Lower leg skin (tissue), 4 donors: ENCODE results near the gene TRPC4AP. TPM values are rescaled to one million over a fixed set of nuclear protein-coding genes. Genes with fewer than 3 reads are reported as not detected.
"Not testable (repeated sequence)": the region's sequence is repeated elsewhere in the genome, so short reads cannot be mapped to it uniquely, and the experiment has no call there.

Experiments used
- DNase-seq, 2 donors: peaks; one replicate each; pipeline ENCODE4 v3.0.0-alpha.2; 2019; ENCODE audit warnings: low spot score in 2 of 2
- H3K4me3 ChIP-seq: fragments of 200-600 bp; sonication (generic); 2 replicates; pipeline ENCODE4 v1.5.1; 2017; ENCODE audit warnings: mild to moderate bottlenecking, low read depth; ENCODE audit not compliant: poor library complexity, severe bottlenecking
- POLR2A ChIP-seq, 2 donors: fragments of 450-650 bp; IDR thresholded peaks; one replicate each; pipeline ENCODE4 v1.6.1; 2016 to 2017; ENCODE audit warnings: antibody characterized with exemption in 2 of 2, mild to moderate bottlenecking in 1 of 2, moderate library complexity in 1 of 2
- WGBS, 2 donors: methylation state at CpG; one replicate each; pipeline ENCODE4 v1.1.5; 2018; 5-methylcytosine and 5-hydroxymethylcytosine counted together
- intact Hi-C: fragments of 100-400 bp; cut with DNase I; formaldehyde crosslinking; loops from one replicate; pipeline ENCODE4 v1.15.0; 2023; ENCODE audit warnings: low total_unique reads
- total RNA-seq, 4 donors: library from RNA; depleted of rRNA; stranded (reverse); fragments of >200 nt; gene quantifications; one replicate each; pipeline ENCODE4 v1.1.0, GENCODE V29; 2016
- TF ChIP-seq, protein P1 (sequence below), 3 donors: fragments of 450-650 bp; IDR thresholded peaks; one replicate each; pipeline ENCODE4 v1.5.1; 2016; ENCODE audit warnings: antibody characterized with exemption in 3 of 3, mild to moderate bottlenecking in 3 of 3, moderate library complexity in 2 of 3

Gene TRPC4AP
- total RNA-seq, 4 donors from 2014 or later = 40.3 to 64.5 (median 50.0) TPM

- TF ChIP-seq, protein P1, sequence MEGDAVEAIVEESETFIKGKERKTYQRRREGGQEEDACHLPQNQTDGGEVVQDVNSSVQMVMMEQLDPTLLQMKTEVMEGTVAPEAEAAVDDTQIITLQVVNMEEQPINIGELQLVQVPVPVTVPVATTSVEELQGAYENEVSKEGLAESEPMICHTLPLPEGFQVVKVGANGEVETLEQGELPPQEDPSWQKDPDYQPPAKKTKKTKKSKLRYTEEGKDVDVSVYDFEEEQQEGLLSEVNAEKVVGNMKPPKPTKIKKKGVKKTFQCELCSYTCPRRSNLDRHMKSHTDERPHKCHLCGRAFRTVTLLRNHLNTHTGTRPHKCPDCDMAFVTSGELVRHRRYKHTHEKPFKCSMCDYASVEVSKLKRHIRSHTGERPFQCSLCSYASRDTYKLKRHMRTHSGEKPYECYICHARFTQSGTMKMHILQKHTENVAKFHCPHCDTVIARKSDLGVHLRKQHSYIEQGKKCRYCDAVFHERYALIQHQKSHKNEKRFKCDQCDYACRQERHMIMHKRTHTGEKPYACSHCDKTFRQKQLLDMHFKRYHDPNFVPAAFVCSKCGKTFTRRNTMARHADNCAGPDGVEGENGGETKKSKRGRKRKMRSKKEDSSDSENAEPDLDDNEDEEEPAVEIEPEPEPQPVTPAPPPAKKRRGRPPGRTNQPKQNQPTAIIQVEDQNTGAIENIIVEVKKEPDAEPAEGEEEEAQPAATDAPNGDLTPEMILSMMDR (IDR thresholded peaks at IDR 0.05) = no peak
- no peak for TF ChIP-seq POLR2A (IDR thresholded peaks at IDR 0.05)
- DNase-seq = no peak
- H3K4me3 ChIP-seq = no peak overlapping the region
- WGBS, 2 donors = 92 to 95% methylated on average over 2 of the region's 2 CpGs
- intact Hi-C loops = loop anchor here (10.0 kb wide), 1 partner anchor 1094 kb away; no protein-coding TSS in a partner anchor
Measured at GRCh38 chr20:35059110-35059509, 33.5 kb downstream of the TRPC4AP start.

GRCh38 chr20:35055445-35056276 lies 36.9 kb downstream of the TRPC4AP start:
- no peak for DNase-seq
- intact Hi-C loops = loop anchor here (10.0 kb wide), 1 partner anchor 1091 kb away; no protein-coding TSS in a partner anchor
- H3K4me3 ChIP-seq = no peak overlapping the region
- 90 to 91% methylated on average over 9 of the region's 9 CpGs for WGBS, 2 donors
- no peak for TF ChIP-seq POLR2A (IDR thresholded peaks at IDR 0.05)
- TF ChIP-seq, protein P1 (IDR thresholded peaks at IDR 0.05) = no peak

DNA sequence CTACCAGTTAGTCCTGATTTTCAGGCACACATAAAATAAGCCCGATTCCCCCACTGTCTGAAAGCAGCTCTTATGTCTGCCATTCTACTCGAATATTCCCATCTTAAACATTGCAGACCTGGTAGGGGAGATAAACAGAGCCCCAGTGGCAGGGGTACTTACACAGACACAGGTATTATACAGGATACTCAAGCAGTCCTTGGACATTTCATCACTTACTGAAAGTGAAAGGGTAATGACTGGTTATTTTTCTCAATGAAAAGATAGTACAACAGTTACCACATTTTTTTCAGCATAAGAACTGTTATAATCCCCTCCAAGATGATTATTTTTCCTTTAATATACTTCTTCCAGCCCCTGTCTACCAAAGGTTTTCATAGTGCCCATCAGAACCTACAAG lies 37.8 kb downstream of the TRPC4AP start:
- WGBS, 2 donors = 93 to 94% methylated on average over 2 of the region's 2 CpGs
- intact Hi-C loops = loop anchor here (10.0 kb wide), 1 partner anchor 1090 kb away; no protein-coding TSS in a partner anchor

DNA sequence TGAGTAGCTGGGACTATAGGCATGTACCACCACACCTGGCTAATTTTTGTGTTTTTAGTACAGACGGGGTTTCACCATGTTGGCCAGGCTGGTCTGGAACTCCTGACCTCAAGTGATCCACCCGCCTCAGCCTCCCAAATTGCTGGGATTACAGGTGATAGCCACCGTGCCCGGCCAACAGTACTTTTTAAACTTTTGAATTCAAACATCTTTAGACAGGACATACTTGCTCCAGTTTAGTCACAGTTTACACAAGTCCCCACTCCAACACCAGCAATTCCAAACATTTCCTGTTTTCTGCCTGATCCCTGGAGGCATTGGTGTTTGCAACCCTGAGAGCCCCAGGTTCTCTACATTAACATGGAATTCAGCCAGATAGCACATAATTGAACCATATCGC lies 40.0 kb downstream of the TRPC4AP start:
- 93 to 96% methylated on average over 5 of the region's 5 CpGs for WGBS, 2 donors

More for the DNA sequence above, 37.8 kb downstream of the TRPC4AP start:
- no peak for DNase-seq
- H3K4me3 ChIP-seq = no peak overlapping the region
- no peak for TF ChIP-seq POLR2A (IDR thresholded peaks at IDR 0.05)
- TF ChIP-seq, protein P1 (IDR thresholded peaks at IDR 0.05) = no peak

DNA sequence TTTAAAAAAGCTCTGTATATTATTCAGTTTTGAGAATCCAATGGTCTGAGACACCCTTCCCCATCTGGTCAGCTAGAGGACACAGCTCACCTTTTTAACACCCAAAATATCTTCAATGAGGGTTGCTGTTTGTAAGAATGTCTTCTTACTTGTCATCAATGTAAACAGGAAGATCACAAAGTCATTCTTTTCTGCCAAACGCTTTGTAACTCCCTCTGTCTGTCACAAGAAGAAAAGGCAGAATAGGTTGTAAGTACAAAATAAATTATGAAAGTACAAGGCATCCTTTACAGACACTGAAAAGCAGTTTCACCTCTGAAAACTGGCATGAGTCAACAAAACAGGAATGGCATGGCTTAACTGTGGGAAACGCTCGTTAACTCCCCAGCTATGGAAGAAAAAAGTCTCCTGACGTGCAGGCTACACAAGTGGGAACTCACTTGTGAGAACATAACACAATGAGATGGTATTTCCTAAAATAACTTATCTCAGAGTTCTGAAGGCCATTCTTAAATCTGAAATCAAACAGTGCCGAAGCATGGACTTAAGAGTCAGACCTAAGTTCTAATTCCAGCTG lies 42.7 kb downstream of the TRPC4AP start:
- TF ChIP-seq, protein P1 (IDR thresholded peaks at IDR 0.05) = no peak
- TF ChIP-seq POLR2A (IDR thresholded peaks at IDR 0.05) = no peak
- WGBS, 2 donors = 88 to 89% methylated on average over 5 of the region's 5 CpGs
- intact Hi-C loops = loop anchor here (10.0 kb wide), 1 partner anchor 1085 kb away; no protein-coding TSS in a partner anchor
- no peak for DNase-seq
- no peak overlapping the region for H3K4me3 ChIP-seq

More for the DNA sequence above, 40.0 kb downstream of the TRPC4AP start:
- H3K4me3 ChIP-seq, DNase-seq: not testable (repeated sequence)
- intact Hi-C loops = loop anchor here (10.0 kb wide), 1 partner anchor 1088 kb away; no protein-coding TSS in a partner anchor

GRCh38 chr20:35048739-35049138 lies 43.9 kb downstream of the TRPC4AP start:
- DNase-seq = no peak
- 88 to 93% methylated on average over 1 of the region's 1 CpG for WGBS, 2 donors
- no peak overlapping the region for H3K4me3 ChIP-seq
- TF ChIP-seq, protein P1 (IDR thresholded peaks at IDR 0.05) = no peak
- no peak for TF ChIP-seq POLR2A (IDR thresholded peaks at IDR 0.05)
- intact Hi-C loops = no loop called here
